HL-60 (cell line): ENCODE results near the gene TNPO1.
"Not testable (repeated sequence)": the region's sequence is repeated elsewhere in the genome, so short reads cannot be mapped to it uniquely, and the experiment has no call there.

Experiments used
- DNase-seq, 2 experiments: peaks; one replicate each; pipeline ENCODE4 v3.0.0-alpha.2; 2010 to 2020; ENCODE audit warnings: low read depth in 1 of 2, low spot score in 1 of 2
- H3K27ac ChIP-seq: fragments of 250-450 bp; sonication (Bioruptor Pico); replicated peaks from 2 replicates; pipeline ENCODE4 v1.5.1; 2020; ENCODE audit warnings: mild to moderate bottlenecking, moderate library complexity
- H3K27me3 ChIP-seq: fragments of 250-450 bp; sonication (Bioruptor Pico); 2 replicates; pipeline ENCODE4 v1.5.1; 2021; ENCODE audit warnings: mild to moderate bottlenecking, moderate library complexity; ENCODE audit not compliant: insufficient read depth, poor library complexity, severe bottlenecking
- H3K4me3 ChIP-seq: replicated peaks from 2 replicates; pipeline ENCODE4 v1.5.1; 2011; ENCODE audit warnings: mild to moderate bottlenecking, control low read depth, low read length; ENCODE audit not compliant: insufficient read depth
- CTCF ChIP-seq: IDR thresholded peaks from one replicate; pipeline ENCODE4 v1.5.1; 2011; ENCODE audit warnings: low read length, control low read depth, inconsistent platforms; ENCODE audit not compliant: insufficient read depth
- GABPA ChIP-seq: IDR thresholded peaks from 2 replicates; pipeline ENCODE4 v1.6.1; 2012; ENCODE audit warnings: low read depth
- POLR2AphosphoS5 ChIP-seq: IDR thresholded peaks from 2 replicates; pipeline ENCODE4 v1.6.1; 2012; ENCODE audit warnings: low read depth
- REST ChIP-seq: IDR thresholded peaks from 2 replicates; pipeline ENCODE4 v1.6.1; 2012; ENCODE audit warnings: low read depth; ENCODE audit not compliant: insufficient replicate concordance
- SPI1 ChIP-seq: IDR thresholded peaks from 2 replicates; pipeline ENCODE4 v1.6.1; 2012; ENCODE audit warnings: low read depth, mild to moderate bottlenecking, borderline replicate concordance

Gene TNPO1

GRCh38 chr5:72922422-72922821 lies 106.0 kb downstream of the TNPO1 start:
- H3K27me3 ChIP-seq, result no peaks in the 10 kb centered on the region
- TF ChIP-seq CTCF (no peak), GABPA (no peak), REST (no peak), POLR2AphosphoS5 (no peak), SPI1 (no peak)
- no peak overlapping the region for H3K4me3 ChIP-seq
- H3K27ac ChIP-seq, result no peak overlapping the region
- no peak for DNase-seq

GRCh38 chr5:72925336-72926010 lies 109.0 kb downstream of the TNPO1 start:
- H3K27me3 ChIP-seq, result no peaks in the 10 kb centered on the region
- TF ChIP-seq REST (no peak), CTCF (no peak), GABPA (no peak), POLR2AphosphoS5 (no peak), SPI1 (no peak)
- DNase-seq, result no peak
- no peak overlapping the region for H3K27ac ChIP-seq
- H3K4me3 ChIP-seq, result no peak overlapping the region

GRCh38 chr5:72932686-72933085 lies 116.2 kb downstream of the TNPO1 start:
- not testable (repeated sequence) for H3K4me3 ChIP-seq, H3K27me3 ChIP-seq, H3K27ac ChIP-seq, DNase-seq

DNA sequence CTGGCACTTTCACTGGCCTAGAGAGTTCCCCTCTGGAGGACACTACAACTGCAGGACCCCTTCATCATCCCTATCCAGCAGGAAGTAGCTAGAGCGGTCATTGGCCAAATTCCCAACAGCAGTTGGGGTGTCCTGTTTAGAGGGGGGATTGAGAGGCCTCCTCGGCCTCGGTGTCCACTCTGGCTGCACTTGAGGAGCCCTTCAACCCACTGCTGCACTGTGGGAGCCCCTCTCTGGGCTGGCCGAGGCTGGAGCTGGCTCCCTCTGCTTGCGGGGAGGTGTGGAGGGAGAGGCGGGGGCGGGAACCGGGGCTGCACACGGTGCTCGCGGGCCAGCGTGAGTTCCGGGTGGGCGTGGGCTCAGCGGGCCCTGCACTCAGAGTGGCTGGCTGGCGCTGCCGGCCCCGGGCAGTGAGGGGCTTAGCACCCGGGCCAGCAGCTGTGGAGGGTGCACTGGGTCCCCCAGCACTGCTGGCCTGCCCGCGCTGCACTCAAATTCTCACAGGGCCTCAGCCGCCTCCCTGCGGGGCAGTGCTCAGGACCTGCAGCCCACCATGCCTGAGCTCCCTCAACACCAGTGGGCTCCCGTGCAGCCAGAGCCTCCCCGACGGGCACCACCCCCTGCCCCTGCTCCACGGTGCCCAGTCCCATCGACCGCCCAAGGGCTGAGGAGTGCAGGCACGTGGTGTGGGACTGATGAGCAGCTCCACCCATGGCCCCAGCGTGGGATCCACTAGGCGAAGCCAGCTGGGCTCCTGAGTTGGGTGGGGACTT lies 118.7 kb downstream of the TNPO1 start:
- not testable (repeated sequence) for H3K4me3 ChIP-seq, DNase-seq, H3K27me3 ChIP-seq, H3K27ac ChIP-seq

DNA sequence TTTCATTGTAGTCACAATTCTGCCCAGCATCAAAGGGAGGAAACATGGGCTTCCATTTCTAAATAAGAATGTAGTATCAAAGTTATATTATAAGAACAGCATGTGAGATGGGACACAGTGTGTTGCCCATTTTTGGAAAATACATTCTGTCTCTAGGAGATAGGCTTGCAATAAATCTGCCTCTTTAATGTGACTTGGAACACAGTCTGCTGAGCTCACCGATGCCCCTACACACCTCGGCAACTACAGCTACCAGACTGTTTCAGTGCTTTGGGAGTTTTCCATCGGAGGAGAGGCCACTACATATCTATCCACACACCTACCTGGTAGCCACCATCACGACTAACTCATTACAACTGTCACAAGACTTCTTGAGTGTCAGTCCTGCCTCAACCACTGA lies 120.4 kb downstream of the TNPO1 start:
- Histone ChIP-seq H3K4me3 (no peak overlapping the region), H3K27ac (no peak overlapping the region), H3K27me3 (no peaks in the 10 kb centered on the region)
- no peak for TF ChIP-seq SPI1
- TF ChIP-seq POLR2AphosphoS5, result no peak
- TF ChIP-seq CTCF, result no peak
- TF ChIP-seq GABPA, result no peak
- no peak for TF ChIP-seq REST
- DNase-seq, result no peak
